Measurements from ENCODE around the gene HPN.
A peak's percentile ranks its signal among the peaks of the same experiment; 100 is the strongest.

The HPN gene

GRCh38 chr19:35063940-35064818 is 22.7 kb downstream of the HPN start (continued):
- TF ChIP-seq INSM2 (tag by site-specific recombination; IDR thresholded peaks at IDR 0.05) (no peak), ZNF280D (tag by site-specific recombination; IDR thresholded peaks at IDR 0.05) (peak; percentile 99), FEZF1 (tag by site-specific recombination; IDR thresholded peaks at IDR 0.05) (no peak), ZNF146 (tag by site-specific recombination; IDR thresholded peaks at IDR 0.05) (no peak), SP3 (tag by site-specific recombination; IDR thresholded peaks at IDR 0.05) (peak; percentile 30; the same call in 1 of the 2 replicates), ZNF571 (tag by site-specific recombination; IDR thresholded peaks at IDR 0.05) (no peak), ZNF626 (tag by site-specific recombination; IDR thresholded peaks at IDR 0.05) (no peak), ZNF394 (tag by site-specific recombination; IDR thresholded peaks at IDR 0.05; ENCODE audit: borderline replicate concordance) (no peak), TSHZ1 (tag by site-specific recombination; IDR thresholded peaks at IDR 0.05; ENCODE audit: borderline replicate concordance) (peak; percentile 23; the same call in 1 of the 2 replicates), ZBTB17 (tag by site-specific recombination; IDR thresholded peaks at IDR 0.05) (peak; percentile 31; the same call in 1 of the 2 replicates), ZNF623 (tag by site-specific recombination; IDR thresholded peaks at IDR 0.05) (0 out of 2 replicates have a peak, but pooled peaks have one; percentile 6), SP7 (tag by site-specific recombination; IDR thresholded peaks at IDR 0.05) (peak; percentile 89), ZBTB21 (tag by site-specific recombination; IDR thresholded peaks at IDR 0.05) (peak; percentile 85), SCRT2 (tag by site-specific recombination; IDR thresholded peaks at IDR 0.05) (peak; percentile 100), ZNF404 (tag by site-specific recombination; IDR thresholded peaks at IDR 0.05) (no peak), ZNF843 (tag by site-specific recombination; IDR thresholded peaks at IDR 0.05) (no peak), KLF8 (tag by site-specific recombination; IDR thresholded peaks at IDR 0.05) (peak; percentile 61; the same call in 1 of the 2 replicates), ZNF174 (tag by site-specific recombination; IDR thresholded peaks at IDR 0.05) (no peak), ZBTB11 (tag by site-specific recombination; conservative IDR thresholded peaks at IDR 0.05; ENCODE audit: low read depth) (no peak), ZSCAN4 (tag by site-specific recombination; IDR thresholded peaks at IDR 0.05) (no peak), KLF10 (tag by site-specific recombination; IDR thresholded peaks at IDR 0.05) (no peak)
